Neural cell (in vitro differentiated cells): ENCODE data around the gene PRKAR1B.

Experiments used
- CTCF ChIP-seq: fragments of 450-650 bp; IDR thresholded peaks from 2 replicates; pipeline ENCODE4 v1.5.1; 2014; ENCODE audit warnings: antibody characterized with exemption, mild to moderate bottlenecking, moderate library complexity; ENCODE audit not compliant: poor library complexity, severe bottlenecking
- EP300 ChIP-seq: fragments of 450-650 bp; conservative IDR thresholded peaks from 2 replicates; pipeline ENCODE4 v1.6.1; 2014; ENCODE audit warnings: antibody characterized with exemption, mild to moderate bottlenecking, moderate library complexity; ENCODE audit not compliant: poor library complexity, severe bottlenecking
- EZH2 ChIP-seq: fragments of 200-600, 300-800 bp; shearing (Covaris generic), sonication (generic); IDR thresholded peaks from 2 replicates; pipeline ENCODE4 v1.6.1; 2014; ENCODE audit warnings: antibody characterized with exemption, low read length, borderline replicate concordance, mild to moderate bottlenecking; ENCODE audit not compliant: insufficient read depth, poor library complexity, severe bottlenecking
- MXI1 ChIP-seq: fragments of 450-650 bp; conservative IDR thresholded peaks from 2 replicates; pipeline ENCODE4 v1.6.1; 2014; ENCODE audit warnings: antibody characterized with exemption, mild to moderate bottlenecking; ENCODE audit not compliant: poor library complexity, severe bottlenecking
- POLR2AphosphoS5 ChIP-seq: IDR thresholded peaks from 2 replicates; pipeline ENCODE4 v1.6.1; 2012
- RAD21 ChIP-seq: fragments of 450-650 bp; conservative IDR thresholded peaks from 2 replicates; pipeline ENCODE4 v1.6.1; 2014; ENCODE audit warnings: antibody characterized with exemption, mild to moderate bottlenecking, moderate library complexity
- SMC3 ChIP-seq: fragments of 450-650 bp; conservative IDR thresholded peaks from 2 replicates; pipeline ENCODE4 v1.6.1; 2014; ENCODE audit warnings: antibody characterized with exemption, mild to moderate bottlenecking, moderate library complexity; ENCODE audit not compliant: poor library complexity
- TAF1 ChIP-seq: IDR thresholded peaks from 2 replicates; pipeline ENCODE4 v1.6.1; 2012; ENCODE audit warnings: low read depth
- TF ChIP-seq, protein P1 (sequence below): IDR thresholded peaks from 2 replicates; pipeline ENCODE4 v1.6.1; 2012; ENCODE audit warnings: borderline replicate concordance

GRCh38 chr7:601595-602340 is 125.3 kb downstream of the PRKAR1B start:
- TF ChIP-seq CTCF = no peak
- TF ChIP-seq MXI1 = no peak
- TF ChIP-seq POLR2AphosphoS5 = no peak
- TF ChIP-seq, protein P1, sequence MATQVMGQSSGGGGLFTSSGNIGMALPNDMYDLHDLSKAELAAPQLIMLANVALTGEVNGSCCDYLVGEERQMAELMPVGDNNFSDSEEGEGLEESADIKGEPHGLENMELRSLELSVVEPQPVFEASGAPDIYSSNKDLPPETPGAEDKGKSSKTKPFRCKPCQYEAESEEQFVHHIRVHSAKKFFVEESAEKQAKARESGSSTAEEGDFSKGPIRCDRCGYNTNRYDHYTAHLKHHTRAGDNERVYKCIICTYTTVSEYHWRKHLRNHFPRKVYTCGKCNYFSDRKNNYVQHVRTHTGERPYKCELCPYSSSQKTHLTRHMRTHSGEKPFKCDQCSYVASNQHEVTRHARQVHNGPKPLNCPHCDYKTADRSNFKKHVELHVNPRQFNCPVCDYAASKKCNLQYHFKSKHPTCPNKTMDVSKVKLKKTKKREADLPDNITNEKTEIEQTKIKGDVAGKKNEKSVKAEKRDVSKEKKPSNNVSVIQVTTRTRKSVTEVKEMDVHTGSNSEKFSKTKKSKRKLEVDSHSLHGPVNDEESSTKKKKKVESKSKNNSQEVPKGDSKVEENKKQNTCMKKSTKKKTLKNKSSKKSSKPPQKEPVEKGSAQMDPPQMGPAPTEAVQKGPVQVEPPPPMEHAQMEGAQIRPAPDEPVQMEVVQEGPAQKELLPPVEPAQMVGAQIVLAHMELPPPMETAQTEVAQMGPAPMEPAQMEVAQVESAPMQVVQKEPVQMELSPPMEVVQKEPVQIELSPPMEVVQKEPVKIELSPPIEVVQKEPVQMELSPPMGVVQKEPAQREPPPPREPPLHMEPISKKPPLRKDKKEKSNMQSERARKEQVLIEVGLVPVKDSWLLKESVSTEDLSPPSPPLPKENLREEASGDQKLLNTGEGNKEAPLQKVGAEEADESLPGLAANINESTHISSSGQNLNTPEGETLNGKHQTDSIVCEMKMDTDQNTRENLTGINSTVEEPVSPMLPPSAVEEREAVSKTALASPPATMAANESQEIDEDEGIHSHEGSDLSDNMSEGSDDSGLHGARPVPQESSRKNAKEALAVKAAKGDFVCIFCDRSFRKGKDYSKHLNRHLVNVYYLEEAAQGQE = no peak
- no peak for TF ChIP-seq EZH2
- no peak for TF ChIP-seq EP300
- no peak for TF ChIP-seq RAD21
- TF ChIP-seq SMC3 = no peak
- TF ChIP-seq TAF1 = no peak
